Measurements from ENCODE around the gene SPATA18. TPM values are rescaled to one million over a fixed set of nuclear protein-coding genes. Genes with fewer than 3 reads are reported as not detected.

SPATA18 gene
- total RNA-seq, 1 experiment from 2014 or later = 0.47 TPM

- H3K9me3 ChIP-seq (ENCODE audit: control insufficient read depth in 1 of 2, insufficient read depth in 1 of 2, low read depth in 1 of 2, low read length in 2 of 2) = no peaks in the 10 kb centered on the region
These were observed 47.5 kb downstream of the SPATA18 start for GRCh38 chr4:52098618-52099017.

GRCh38 chr4:52099860-52100461 lies 48.9 kb downstream of the SPATA18 start:
- ChIA-PET POLR2A (no interaction called here), CTCF (no interaction called here), RAD21 (ENCODE audit: low non-redundant PET in 1 of 2, low total read pairs in 2 of 2, uncharacterized antibody in 2 of 2, unreplicated experiment in 2 of 2) (no interaction called here)
- no peak overlapping the region for H3K27ac ChIP-seq (ENCODE audit: low read depth, low read length)
- no peak overlapping the region for H3K4me3 ChIP-seq (replicated peaks in 1 of 2; ENCODE audit: low read depth in 1 of 2, low read length in 2 of 2)
- intact Hi-C loops (cut with micrococcal nuclease) = no loop called here
- H3K9ac ChIP-seq (ENCODE audit: low read length) = no peak overlapping the region
- H3K4me1 ChIP-seq (ENCODE audit: control insufficient read depth in 1 of 2, insufficient read depth in 2 of 2, low read length in 2 of 2) = no peaks in the 10 kb centered on the region
- H4K20me1 ChIP-seq (ENCODE audit: insufficient read depth) = no peaks in the 10 kb centered on the region
- H3K79me2 ChIP-seq (ENCODE audit: insufficient read depth, low read length) = no peaks in the 10 kb centered on the region
- no peak for ATAC-seq
- no peak overlapping the region for H2AFZ ChIP-seq (ENCODE audit: low read depth, low read length, poor library complexity, severe bottlenecking)
- H3K27me3 ChIP-seq (ENCODE audit: insufficient read depth, low read length) = peaks cover 13% of the 10 kb centered on the region; the same call in 1 of the 2 replicates
- BruUV-seq (replicated peaks) = no TSS peak
- no peaks in the 10 kb centered on the region for H3K9me3 ChIP-seq (ENCODE audit: control insufficient read depth in 1 of 2, insufficient read depth in 1 of 2, low read depth in 1 of 2, low read length in 2 of 2)
- DNase-seq (ENCODE audit: low read depth, low spot score) = no peak
- H3K9me2 ChIP-seq (ENCODE audit: insufficient read depth) = no peaks in the 10 kb centered on the region
- H3K36me3 ChIP-seq (ENCODE audit: control insufficient read depth in 1 of 2, insufficient read depth in 2 of 2, low read length in 2 of 2) = no peaks in the 10 kb centered on the region
- no peak overlapping the region for H3K4me2 ChIP-seq (ENCODE audit: low read length)
- no peak for TF ChIP-seq ZNF274 (IDR thresholded peaks at IDR 0.05; ENCODE audit: low read depth, low read length)
- TF ChIP-seq TCF7L2 (IDR thresholded peaks at IDR 0.05; ENCODE audit: borderline replicate concordance, extremely low read depth, insufficient read depth, insufficient read length) = no peak
- no peak for TF ChIP-seq EZH2phosphoT487 (IDR thresholded peaks at IDR 0.05; ENCODE audit: borderline replicate concordance)
- TF ChIP-seq, protein P1, sequence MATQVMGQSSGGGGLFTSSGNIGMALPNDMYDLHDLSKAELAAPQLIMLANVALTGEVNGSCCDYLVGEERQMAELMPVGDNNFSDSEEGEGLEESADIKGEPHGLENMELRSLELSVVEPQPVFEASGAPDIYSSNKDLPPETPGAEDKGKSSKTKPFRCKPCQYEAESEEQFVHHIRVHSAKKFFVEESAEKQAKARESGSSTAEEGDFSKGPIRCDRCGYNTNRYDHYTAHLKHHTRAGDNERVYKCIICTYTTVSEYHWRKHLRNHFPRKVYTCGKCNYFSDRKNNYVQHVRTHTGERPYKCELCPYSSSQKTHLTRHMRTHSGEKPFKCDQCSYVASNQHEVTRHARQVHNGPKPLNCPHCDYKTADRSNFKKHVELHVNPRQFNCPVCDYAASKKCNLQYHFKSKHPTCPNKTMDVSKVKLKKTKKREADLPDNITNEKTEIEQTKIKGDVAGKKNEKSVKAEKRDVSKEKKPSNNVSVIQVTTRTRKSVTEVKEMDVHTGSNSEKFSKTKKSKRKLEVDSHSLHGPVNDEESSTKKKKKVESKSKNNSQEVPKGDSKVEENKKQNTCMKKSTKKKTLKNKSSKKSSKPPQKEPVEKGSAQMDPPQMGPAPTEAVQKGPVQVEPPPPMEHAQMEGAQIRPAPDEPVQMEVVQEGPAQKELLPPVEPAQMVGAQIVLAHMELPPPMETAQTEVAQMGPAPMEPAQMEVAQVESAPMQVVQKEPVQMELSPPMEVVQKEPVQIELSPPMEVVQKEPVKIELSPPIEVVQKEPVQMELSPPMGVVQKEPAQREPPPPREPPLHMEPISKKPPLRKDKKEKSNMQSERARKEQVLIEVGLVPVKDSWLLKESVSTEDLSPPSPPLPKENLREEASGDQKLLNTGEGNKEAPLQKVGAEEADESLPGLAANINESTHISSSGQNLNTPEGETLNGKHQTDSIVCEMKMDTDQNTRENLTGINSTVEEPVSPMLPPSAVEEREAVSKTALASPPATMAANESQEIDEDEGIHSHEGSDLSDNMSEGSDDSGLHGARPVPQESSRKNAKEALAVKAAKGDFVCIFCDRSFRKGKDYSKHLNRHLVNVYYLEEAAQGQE (IDR thresholded peaks at IDR 0.05; ENCODE audit: low read depth) = no peak
- no peak for TF ChIP-seq SRF (IDR thresholded peaks at IDR 0.05; ENCODE audit: low read depth)
- no peak for TF ChIP-seq CBX3 (IDR thresholded peaks at IDR 0.05; ENCODE audit: low read depth)
- TF ChIP-seq ATF3 (IDR thresholded peaks at IDR 0.05) = no peak
- TF ChIP-seq POLR2A (IDR thresholded peaks at IDR 0.05; ENCODE audit: borderline replicate concordance, extremely low read depth, insufficient read depth, insufficient read length) = no peak
- no peak for TF ChIP-seq ELF1 (IDR thresholded peaks at IDR 0.05; ENCODE audit: borderline replicate concordance, low read depth)

More at GRCh38 chr4:52098618-52099017, 47.5 kb downstream of the SPATA18 start:
- TF ChIP-seq, protein P2, sequence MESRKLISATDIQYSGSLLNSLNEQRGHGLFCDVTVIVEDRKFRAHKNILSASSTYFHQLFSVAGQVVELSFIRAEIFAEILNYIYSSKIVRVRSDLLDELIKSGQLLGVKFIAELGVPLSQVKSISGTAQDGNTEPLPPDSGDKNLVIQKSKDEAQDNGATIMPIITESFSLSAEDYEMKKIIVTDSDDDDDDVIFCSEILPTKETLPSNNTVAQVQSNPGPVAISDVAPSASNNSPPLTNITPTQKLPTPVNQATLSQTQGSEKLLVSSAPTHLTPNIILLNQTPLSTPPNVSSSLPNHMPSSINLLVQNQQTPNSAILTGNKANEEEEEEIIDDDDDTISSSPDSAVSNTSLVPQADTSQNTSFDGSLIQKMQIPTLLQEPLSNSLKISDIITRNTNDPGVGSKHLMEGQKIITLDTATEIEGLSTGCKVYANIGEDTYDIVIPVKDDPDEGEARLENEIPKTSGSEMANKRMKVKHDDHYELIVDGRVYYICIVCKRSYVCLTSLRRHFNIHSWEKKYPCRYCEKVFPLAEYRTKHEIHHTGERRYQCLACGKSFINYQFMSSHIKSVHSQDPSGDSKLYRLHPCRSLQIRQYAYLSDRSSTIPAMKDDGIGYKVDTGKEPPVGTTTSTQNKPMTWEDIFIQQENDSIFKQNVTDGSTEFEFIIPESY (IDR thresholded peaks at IDR 0.05; ENCODE audit: extremely low read depth, insufficient replicate concordance, low read length) = no peak
- TF ChIP-seq ELF1 (IDR thresholded peaks at IDR 0.05; ENCODE audit: borderline replicate concordance, low read depth) (no peak), ZFX (IDR thresholded peaks at IDR 0.05) (no peak), EZH2phosphoT487 (IDR thresholded peaks at IDR 0.05; ENCODE audit: borderline replicate concordance) (no peak), YY1 (IDR thresholded peaks at IDR 0.05; ENCODE audit: extremely low read depth, insufficient replicate concordance, low read depth, low read length) (no peak), ATF3 (IDR thresholded peaks at IDR 0.05) (no peak), EZH2 (IDR thresholded peaks at IDR 0.05) (no peak)
- H3K4me2 ChIP-seq (ENCODE audit: low read length) = no peak overlapping the region
- H3K4me3 ChIP-seq (replicated peaks in 1 of 2; ENCODE audit: low read depth in 1 of 2, low read length in 2 of 2) = no peak overlapping the region
- no peak overlapping the region for H3K27ac ChIP-seq (ENCODE audit: low read depth, low read length)
- ATAC-seq (no peak), DNase-seq (ENCODE audit: low read depth, low spot score) (no peak)
- no peaks in the 10 kb centered on the region for H3K36me3 ChIP-seq (ENCODE audit: control insufficient read depth in 1 of 2, insufficient read depth in 2 of 2, low read length in 2 of 2)
- no peaks in the 10 kb centered on the region for H4K20me1 ChIP-seq (ENCODE audit: insufficient read depth)
- RAD21 ChIA-PET (ENCODE audit: low non-redundant PET in 1 of 2, low total read pairs in 2 of 2, uncharacterized antibody in 2 of 2, unreplicated experiment in 2 of 2) = no interaction called here
- no peak overlapping the region for H2AFZ ChIP-seq (ENCODE audit: low read depth, low read length, poor library complexity, severe bottlenecking)
- CTCF ChIA-PET = no interaction called here
- H3K79me2 ChIP-seq (ENCODE audit: insufficient read depth, low read length) = no peaks in the 10 kb centered on the region
- H3K9me2 ChIP-seq (ENCODE audit: insufficient read depth) = no peaks in the 10 kb centered on the region
- H3K4me1 ChIP-seq (ENCODE audit: control insufficient read depth in 1 of 2, insufficient read depth in 2 of 2, low read length in 2 of 2) = no peaks in the 10 kb centered on the region
- no peak overlapping the region for H3K9ac ChIP-seq (ENCODE audit: low read length)
- intact Hi-C loops (cut with micrococcal nuclease) = no loop called here
- POLR2A ChIA-PET = no interaction called here
- BruUV-seq (replicated peaks) = no TSS peak
- H3K27me3 ChIP-seq (ENCODE audit: insufficient read depth, low read length) = peaks cover 22% of the 10 kb centered on the region; the same call in 1 of the 2 replicates
